Endodermal cell (in vitro differentiated cells): ENCODE results near the gene FTO. TPM values are rescaled to one million over a fixed set of nuclear protein-coding genes. Genes with fewer than 3 reads are reported as not detected.

Source experiments
- DNase-seq: peaks from one replicate; pipeline ENCODE4 v3.0.0-alpha.2; 2017
- H3K27ac ChIP-seq: 2 replicates; pipeline ENCODE4 v1.5.1; 2013; ENCODE audit warnings: mild to moderate bottlenecking, low read depth, low read length, moderate library complexity
- H3K27me3 ChIP-seq: 2 replicates; pipeline ENCODE4 v1.6.1; 2013; ENCODE audit warnings: mild to moderate bottlenecking, low read length, moderate library complexity; ENCODE audit not compliant: insufficient read depth, control insufficient read depth, poor library complexity, severe bottlenecking
- H3K36me3 ChIP-seq: 2 replicates; pipeline ENCODE4 v1.7.0; 2013; ENCODE audit warnings: mild to moderate bottlenecking, low read length, moderate library complexity; ENCODE audit not compliant: control insufficient read depth, insufficient read depth
- H3K4me1 ChIP-seq: one replicate; pipeline ENCODE4 v1.7.0; 2013; ENCODE audit warnings: low read length; ENCODE audit not compliant: control insufficient read depth, insufficient read depth
- H3K4me3 ChIP-seq: 2 replicates; pipeline ENCODE4 v1.5.1; 2013; ENCODE audit warnings: mild to moderate bottlenecking, low read length, moderate library complexity
- H3K9ac ChIP-seq: 2 replicates; pipeline ENCODE4 v1.6.1; 2013; ENCODE audit warnings: mild to moderate bottlenecking, low read length, moderate library complexity; ENCODE audit not compliant: poor library complexity, severe bottlenecking; ENCODE audit errors: extremely low read depth
- H3K9me3 ChIP-seq: 2 replicates; pipeline ENCODE4 v1.6.1; 2013; ENCODE audit warnings: mild to moderate bottlenecking, low read length, moderate library complexity; ENCODE audit not compliant: control insufficient read depth
- H3K27ac Mint-ChIP-seq: 2 replicates; pipeline ENCODE4 v1.8.0; 2020; ENCODE audit warnings: mixed read lengths
- H3K27me3 Mint-ChIP-seq: 2 replicates; pipeline ENCODE4 v1.8.0; 2021; ENCODE audit warnings: mild to moderate bottlenecking, mixed read lengths; ENCODE audit not compliant: insufficient read depth
- H3K36me3 Mint-ChIP-seq: 2 replicates; pipeline ENCODE4 v1.8.0; 2020; ENCODE audit warnings: low read depth, mixed read lengths
- H3K4me1 Mint-ChIP-seq: 2 replicates; pipeline ENCODE4 v1.8.0; 2020; ENCODE audit warnings: mixed read lengths
- H3K4me3 Mint-ChIP-seq: 2 replicates; pipeline ENCODE4 v1.8.0; 2020; ENCODE audit warnings: mild to moderate bottlenecking, moderate library complexity, mixed read lengths
- H3K9me3 Mint-ChIP-seq: 2 replicates; pipeline ENCODE4 v1.8.0; 2020; ENCODE audit warnings: mild to moderate bottlenecking, mixed read lengths
- WGBS, 2 experiments: methylation state at CpG; one replicate each; pipeline versions ENCODE4 v1.1.5 to v1.1.7; 2013; ENCODE audit warnings: missing lambda C conversion rate in 2 of 2, mixed read lengths in 1 of 2; ENCODE audit not compliant: insufficient coverage in 1 of 2, insufficient read length in 1 of 2; 5-methylcytosine and 5-hydroxymethylcytosine counted together
- total RNA-seq, 2 donors: library from RNA; stranded (reverse); fragmentation: NEBNext Ultra II Directional in 1 of 2; extraction: Animal tissue kit (Norgen Biotek cat#: 25700) in 1 of 2; gene quantifications; 2 replicates in 1 of 2; 3 replicates in 1 of 2; pipeline ENCODE4 v1.2.1, GENCODE V29; 2021
- TF ChIP-seq, protein P1 (sequence below): fragments of 200-600 bp; sonication (generic); conservative IDR thresholded peaks from 2 replicates; pipeline ENCODE4 v1.5.0; 2021; ENCODE audit warnings: antibody characterized with exemption, mild to moderate bottlenecking

The FTO gene
- total RNA-seq, 2 donors from 2014 or later = 80.3 to 102 TPM

DNA sequence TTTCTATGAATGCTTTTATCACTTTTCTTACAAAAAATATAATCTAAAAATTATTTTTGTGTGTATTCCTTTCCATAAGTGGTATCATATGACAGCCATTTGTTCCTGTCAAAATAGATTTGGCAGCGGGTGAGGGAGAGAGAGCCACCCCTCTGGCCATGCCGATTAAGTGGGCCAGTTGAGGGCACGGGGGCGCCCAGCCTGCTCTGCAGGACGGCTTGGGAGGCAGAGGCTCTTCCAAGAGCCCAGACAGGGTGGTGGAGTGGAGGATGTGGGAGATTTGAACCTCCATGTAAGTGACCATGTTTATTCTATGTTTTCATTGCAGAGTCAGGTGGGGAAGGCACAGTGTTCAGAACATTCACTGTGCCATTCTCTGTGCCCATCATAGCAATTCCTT, 493.8 kb downstream of the FTO start:
- Histone ChIP-seq H3K4me1 (no peaks in the 10 kb centered on the region), H3K27me3 (no peaks in the 10 kb centered on the region), H3K4me3 (no peak overlapping the region), H3K27ac (no peak overlapping the region), H3K9ac (no peak overlapping the region), H3K36me3 (no peaks in the 10 kb centered on the region), H3K9me3 (no peaks in the 10 kb centered on the region)
- Mint-ChIP-seq H3K27me3 (peaks cover 45% of the 10 kb centered on the region), H3K9me3 (no peaks in the 10 kb centered on the region), H3K4me1 (peaks cover 20% of the 10 kb centered on the region), H3K4me3 (no peak overlapping the region), H3K36me3 (no peaks in the 10 kb centered on the region), H3K27ac (no peak overlapping the region)
- no peak for DNase-seq
- TF ChIP-seq, protein P1, sequence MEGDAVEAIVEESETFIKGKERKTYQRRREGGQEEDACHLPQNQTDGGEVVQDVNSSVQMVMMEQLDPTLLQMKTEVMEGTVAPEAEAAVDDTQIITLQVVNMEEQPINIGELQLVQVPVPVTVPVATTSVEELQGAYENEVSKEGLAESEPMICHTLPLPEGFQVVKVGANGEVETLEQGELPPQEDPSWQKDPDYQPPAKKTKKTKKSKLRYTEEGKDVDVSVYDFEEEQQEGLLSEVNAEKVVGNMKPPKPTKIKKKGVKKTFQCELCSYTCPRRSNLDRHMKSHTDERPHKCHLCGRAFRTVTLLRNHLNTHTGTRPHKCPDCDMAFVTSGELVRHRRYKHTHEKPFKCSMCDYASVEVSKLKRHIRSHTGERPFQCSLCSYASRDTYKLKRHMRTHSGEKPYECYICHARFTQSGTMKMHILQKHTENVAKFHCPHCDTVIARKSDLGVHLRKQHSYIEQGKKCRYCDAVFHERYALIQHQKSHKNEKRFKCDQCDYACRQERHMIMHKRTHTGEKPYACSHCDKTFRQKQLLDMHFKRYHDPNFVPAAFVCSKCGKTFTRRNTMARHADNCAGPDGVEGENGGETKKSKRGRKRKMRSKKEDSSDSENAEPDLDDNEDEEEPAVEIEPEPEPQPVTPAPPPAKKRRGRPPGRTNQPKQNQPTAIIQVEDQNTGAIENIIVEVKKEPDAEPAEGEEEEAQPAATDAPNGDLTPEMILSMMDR = no peak
- 91 to 100% methylated on average over 3 to 5 of the region's 5 CpGs for WGBS, 2 experiments

DNA sequence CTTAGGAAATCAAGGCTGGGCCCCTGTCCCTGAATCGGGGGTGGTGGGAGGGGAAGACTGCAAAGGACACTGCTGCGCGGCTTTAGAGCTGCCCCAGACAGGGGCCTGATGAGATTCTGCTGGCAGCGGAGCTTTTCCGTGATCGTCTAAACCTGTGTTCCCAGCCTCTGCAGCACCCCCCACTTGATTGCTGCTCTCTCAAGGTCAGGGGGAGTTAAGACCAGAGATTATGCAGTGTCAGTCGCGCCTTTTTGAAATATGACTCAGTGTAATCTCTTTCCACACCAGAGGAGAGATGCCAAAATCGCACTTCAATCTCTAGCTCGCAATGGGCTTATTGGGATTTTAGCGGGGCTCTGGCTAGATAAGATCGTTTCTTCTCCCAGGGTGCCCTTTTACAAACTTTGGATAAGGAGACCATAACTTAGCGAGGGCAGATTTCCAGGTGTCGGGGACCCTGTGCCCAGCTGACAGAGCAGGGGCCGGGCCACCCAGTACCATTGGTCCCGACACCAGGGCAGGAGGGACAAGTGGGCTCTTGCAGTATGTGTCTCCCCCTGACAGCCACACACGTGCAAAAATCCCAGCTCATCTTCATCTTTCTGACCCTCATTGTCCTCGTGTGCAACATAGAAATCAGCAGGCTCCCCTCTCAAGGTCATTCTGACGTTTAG, 495.7 kb downstream of the FTO start:
- no peak overlapping the region for H3K4me3 Mint-ChIP-seq
- Histone ChIP-seq H3K27me3 (no peaks in the 10 kb centered on the region), H3K9me3 (no peaks in the 10 kb centered on the region), H3K4me1 (no peaks in the 10 kb centered on the region), H3K27ac (no peak overlapping the region), H3K9ac (no peak overlapping the region), H3K4me3 (no peak overlapping the region), H3K36me3 (no peaks in the 10 kb centered on the region)
- WGBS, 2 experiments = 87 to 90% methylated on average over 17 to 19 of the region's 19 CpGs
- no peak for DNase-seq
- peaks cover 14% of the 10 kb centered on the region for H3K4me1 Mint-ChIP-seq
- TF ChIP-seq, protein P1 = no peak
- H3K36me3 Mint-ChIP-seq = no peaks in the 10 kb centered on the region
- H3K9me3 Mint-ChIP-seq = no peaks in the 10 kb centered on the region
- peaks cover 62% of the 10 kb centered on the region for H3K27me3 Mint-ChIP-seq
- no peak overlapping the region for H3K27ac Mint-ChIP-seq

DNA sequence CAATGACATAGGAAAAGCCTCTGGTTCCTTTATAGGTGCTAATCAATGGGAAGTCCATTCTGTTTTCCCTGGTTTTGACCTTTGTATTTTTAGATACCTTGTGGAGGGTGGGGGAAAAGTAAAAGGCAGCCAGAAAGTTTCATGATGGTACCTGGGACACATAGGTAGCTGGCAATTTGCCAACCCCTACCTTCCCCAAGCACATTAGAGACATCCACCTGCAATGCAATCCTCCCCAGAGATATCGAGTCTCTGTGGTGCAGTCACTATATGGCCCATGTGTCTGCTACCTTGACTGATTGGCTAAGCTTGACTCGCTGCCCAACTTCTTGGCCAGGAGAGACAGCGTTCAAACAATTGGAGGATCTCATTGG, 496.2 kb downstream of the FTO start:
- H3K4me3 ChIP-seq = no peak overlapping the region
- peaks cover 12% of the 10 kb centered on the region for H3K4me1 Mint-ChIP-seq
- DNase-seq = no peak
- no peaks in the 10 kb centered on the region for H3K36me3 ChIP-seq
- H3K27ac Mint-ChIP-seq = no peak overlapping the region
- H3K27ac ChIP-seq = no peak overlapping the region
- peaks cover 58% of the 10 kb centered on the region for H3K27me3 Mint-ChIP-seq
- no peaks in the 10 kb centered on the region for H3K9me3 ChIP-seq
- H3K9ac ChIP-seq = no peak overlapping the region
- no peaks in the 10 kb centered on the region for H3K36me3 Mint-ChIP-seq
- no peaks in the 10 kb centered on the region for H3K4me1 ChIP-seq
- 94 to 100% methylated on average over 3 of the region's 3 CpGs for WGBS, 2 experiments
- H3K4me3 Mint-ChIP-seq = no peak overlapping the region
- no peaks in the 10 kb centered on the region for H3K9me3 Mint-ChIP-seq
- TF ChIP-seq, protein P1 = no peak
- no peaks in the 10 kb centered on the region for H3K27me3 ChIP-seq
